Gastroesophageal sphincter (tissue), 4 donors: Measurements from ENCODE around the gene ASF1A. TPM values are rescaled to one million over a fixed set of nuclear protein-coding genes. Genes with fewer than 3 reads are reported as not detected.

Experiments
- ATAC-seq: fragments of 150-250 bp; one replicate; pipeline ENCODE4 v1.9.1; 2016; ENCODE audit warnings: mild to moderate bottlenecking, moderate library complexity
- H3K27ac ChIP-seq, 4 donors: fragments of 200-600 bp; sonication (generic) in 3 of 4; 1 replicate in 3 of 4; 2 replicates in 1 of 4; pipeline ENCODE4 v1.5.1; 2016 to 2019
- H3K27me3 ChIP-seq: fragments of 200-600 bp; sonication (generic); one replicate; pipeline ENCODE4 v1.5.1; 2019
- H3K36me3 ChIP-seq, 2 donors: fragments of 200-600 bp; sonication (generic); one replicate each; pipeline ENCODE4 v1.5.1; 2019; ENCODE audit warnings: control low read depth in 1 of 2
- H3K4me1 ChIP-seq, 3 donors: fragments of 200-600 bp; sonication (generic); 1 replicate in 2 of 3; 2 replicates in 1 of 3; pipeline ENCODE4 v1.5.1; 2016 to 2019; ENCODE audit warnings: control low read depth in 2 of 3
- H3K4me3 ChIP-seq, 2 donors: fragments of 200-600 bp; sonication (generic); one replicate each; pipeline ENCODE4 v1.5.1; 2019; ENCODE audit warnings: mild to moderate bottlenecking in 1 of 2, moderate library complexity in 1 of 2
- H3K9me3 ChIP-seq, 3 donors: fragments of 200-600 bp; sonication (generic); one replicate each; pipeline ENCODE4 v1.5.1; 2017 to 2019; ENCODE audit warnings: control low read depth in 2 of 3
- CTCF ChIP-seq, 4 experiments: fragments of 200-600 bp in 2 of 4; fragments of 450-650 bp in 2 of 4; sonication (generic) in 1 of 4; IDR thresholded peaks; one replicate each; pipeline ENCODE4 v1.5.1; 2017 to 2019; ENCODE audit warnings: antibody characterized with exemption in 4 of 4, mild to moderate bottlenecking in 2 of 4, moderate library complexity in 2 of 4
- EP300 ChIP-seq: sonication (generic); formaldehyde crosslinking; IDR thresholded peaks from one replicate; pipeline ENCODE4 v1.6.1; 2017; ENCODE audit warnings: antibody characterized with exemption, mild to moderate bottlenecking
- POLR2A ChIP-seq, 2 donors: fragments of 450-650 bp; IDR thresholded peaks; one replicate each; pipeline ENCODE4 v1.6.1; 2017; ENCODE audit warnings: antibody characterized with exemption in 2 of 2, mild to moderate bottlenecking in 2 of 2, moderate library complexity in 1 of 2
- POLR2AphosphoS5 ChIP-seq: sonication (generic); formaldehyde crosslinking; IDR thresholded peaks from one replicate; pipeline ENCODE4 v1.6.1; 2017; ENCODE audit warnings: antibody characterized with exemption
- WGBS, 2 donors: methylation state at CpG; one replicate each; pipeline ENCODE4 v1.1.5; 2018; ENCODE audit warnings: low coverage in 1 of 2; 5-methylcytosine and 5-hydroxymethylcytosine counted together
- total RNA-seq, 4 donors: library from RNA; depleted of rRNA; stranded (reverse); fragments of >200 nt; gene quantifications; one replicate each; pipeline ENCODE4 v1.1.0, GENCODE V29; 2016

The ASF1A gene
- total RNA-seq, 4 donors from 2014 or later: 10.0 to 23.3 (median 13.6) TPM

GRCh38 chr6:118894425-118895260 is 691 bp downstream of the ASF1A start:
- Histone ChIP-seq H3K27me3 (no peaks in the 10 kb centered on the region), H3K9me3 (no peaks in the 10 kb centered on the region), H3K4me3 (peak overlapping the region; percentile 73 to 92), H3K4me1 (peaks cover 0 to 59% (median 10%) of the 10 kb centered on the region in 3 donors), H3K36me3 (peaks cover 0 to 7% of the 10 kb centered on the region in 2 donors), H3K27ac (peak overlapping the region; percentile 72 to 97 (median 94))
- 0% methylated on average over 5 of the region's 102 CpGs; no CpG with 5 or more reads in 1 of the 2 donors for WGBS, 2 donors
- TF ChIP-seq POLR2AphosphoS5: peak; percentile 38
- no peak for TF ChIP-seq EP300
- peak in 3 of 4 experiments; percentile 14 to 40 (median 32) for TF ChIP-seq CTCF (IDR thresholded peaks at IDR 0.05)
- TF ChIP-seq POLR2A (IDR thresholded peaks at IDR 0.05): peak; percentile 44 to 46
- peak; percentile 71 for ATAC-seq

GRCh38 chr6:118895261-118895560 is 1.3 kb downstream of the ASF1A start:
- TF ChIP-seq POLR2A (IDR thresholded peaks at IDR 0.05) (no peak), POLR2AphosphoS5 (no peak), EP300 (no peak), CTCF (IDR thresholded peaks at IDR 0.05) (no peak)
- H3K4me1 ChIP-seq: peaks cover 0 to 65% (median 10%) of the 10 kb centered on the region in 3 donors
- 0% methylated on average over 2 to 3 of the region's 11 CpGs for WGBS, 2 donors

GRCh38 chr6:118895859-118896258 is 1.9 kb downstream of the ASF1A start:
- WGBS, 2 donors: 34 to 39% methylated on average over 2 of the region's 2 CpGs
- H3K4me3 ChIP-seq: peak overlapping the region in 1 of 2 donors; percentile 92

More at GRCh38 chr6:118895261-118895560, 1.3 kb downstream of the ASF1A start:
- Histone ChIP-seq H3K36me3 (peaks cover 0 to 11% of the 10 kb centered on the region in 2 donors), H3K27me3 (no peaks in the 10 kb centered on the region), H3K9me3 (no peaks in the 10 kb centered on the region), H3K4me3 (peak overlapping the region; percentile 73 to 92), H3K27ac (peak overlapping the region; percentile 72 to 97 (median 94))
- no peak for ATAC-seq

GRCh38 chr6:118896339-118897136 is 2.6 kb downstream of the ASF1A start:
- no peak for ATAC-seq
- Histone ChIP-seq H3K4me3 (no peak overlapping the region), H3K27me3 (no peaks in the 10 kb centered on the region), H3K9me3 (no peaks in the 10 kb centered on the region), H3K36me3 (peaks cover 0 to 20% of the 10 kb centered on the region in 2 donors), H3K27ac (peak overlapping the region in 2 of 4 donors; percentile 96 to 97), H3K4me1 (peaks cover 0 to 70% (median 10%) of the 10 kb centered on the region in 3 donors)
- TF ChIP-seq POLR2A (IDR thresholded peaks at IDR 0.05) (no peak), EP300 (no peak), CTCF (IDR thresholded peaks at IDR 0.05) (peak in 2 of 4 experiments; percentile 9 to 15)
- 59 to 62% methylated on average over 4 to 5 of the region's 5 CpGs for WGBS, 2 donors

More at GRCh38 chr6:118895859-118896258, 1.9 kb downstream of the ASF1A start:
- peak overlapping the region in 3 of 4 donors; percentile 72 to 97 (median 96) for H3K27ac ChIP-seq
- TF ChIP-seq CTCF (IDR thresholded peaks at IDR 0.05) (no peak), POLR2AphosphoS5 (no peak), POLR2A (IDR thresholded peaks at IDR 0.05) (no peak), EP300 (no peak)
- H3K9me3 ChIP-seq: no peaks in the 10 kb centered on the region
- ATAC-seq: no peak
- H3K4me1 ChIP-seq: peaks cover 0 to 71% (median 10%) of the 10 kb centered on the region in 3 donors
- peaks cover 0 to 13% of the 10 kb centered on the region in 2 donors for H3K36me3 ChIP-seq
- H3K27me3 ChIP-seq: no peaks in the 10 kb centered on the region
